ENCODE results near the gene TMEFF1.

Gene TMEFF1

GRCh38 chr9:100597236-100597635 is 124.3 kb downstream of the TMEFF1 start:
- H3K9me2 ChIP-seq (replicated peaks; ENCODE audit: insufficient read depth, low read length): no peaks in the 10 kb centered on the region
- no peak overlapping the region for H3K4me2 ChIP-seq (ENCODE audit: low read depth, low read length, poor library complexity, severe bottlenecking)
- H2AFZ ChIP-seq (ENCODE audit: low read depth, low read length, severe bottlenecking): no peak overlapping the region
- no peak overlapping the region for H3K9ac ChIP-seq (ENCODE audit: low read length)
- no peaks in the 10 kb centered on the region for H3K79me2 ChIP-seq (ENCODE audit: insufficient read depth, low read length)
- no peaks in the 10 kb centered on the region for H3K9me3 ChIP-seq (ENCODE audit: insufficient read depth, low read length)
- H3F3A ChIP-seq (ENCODE audit: insufficient read depth): no peaks in the 10 kb centered on the region
- TF ChIP-seq EZH2phosphoT487 (conservative IDR thresholded peaks at IDR 0.05; ENCODE audit: low read length) (no peak), CTCF (IDR thresholded peaks at IDR 0.05; ENCODE audit: insufficient read depth, low read length, poor library complexity, severe bottlenecking) (no peak)
- H3K4me3 ChIP-seq (ENCODE audit: insufficient read depth, low read length, poor library complexity, severe bottlenecking): no peak overlapping the region
- H3K27ac ChIP-seq (ENCODE audit: low read depth, low read length): no peak overlapping the region
- no peaks in the 10 kb centered on the region for H4K20me1 ChIP-seq (ENCODE audit: low read depth, low read length)
- H3K36me3 ChIP-seq (ENCODE audit: low read length): no peaks in the 10 kb centered on the region
- H3K27me3 ChIP-seq (ENCODE audit: low read length): no peaks in the 10 kb centered on the region

- no peaks in the 10 kb centered on the region for H3K9me3 ChIP-seq (ENCODE audit: insufficient read depth, low read length)
- H3K27me3 ChIP-seq (ENCODE audit: low read length): no peaks in the 10 kb centered on the region
- peak overlapping the region; percentile 70 for H3K4me2 ChIP-seq (ENCODE audit: low read depth, low read length, poor library complexity, severe bottlenecking)
- peak overlapping the region; percentile 48 for H3K9ac ChIP-seq (ENCODE audit: low read length)
- H3K4me3 ChIP-seq (ENCODE audit: insufficient read depth, low read length, poor library complexity, severe bottlenecking): peak overlapping the region; percentile 47
- no peaks in the 10 kb centered on the region for H3K79me2 ChIP-seq (ENCODE audit: insufficient read depth, low read length)
- no peaks in the 10 kb centered on the region for H3F3A ChIP-seq (ENCODE audit: insufficient read depth)
- TF ChIP-seq CTCF (IDR thresholded peaks at IDR 0.05; ENCODE audit: insufficient read depth, low read length, poor library complexity, severe bottlenecking): no peak
- TF ChIP-seq EZH2phosphoT487 (conservative IDR thresholded peaks at IDR 0.05; ENCODE audit: low read length): no peak
- H2AFZ ChIP-seq (ENCODE audit: low read depth, low read length, severe bottlenecking): peak overlapping the region; percentile 90
- no peaks in the 10 kb centered on the region for H4K20me1 ChIP-seq (ENCODE audit: low read depth, low read length)
- no peaks in the 10 kb centered on the region for H3K36me3 ChIP-seq (ENCODE audit: low read length)
- no peaks in the 10 kb centered on the region for H3K9me2 ChIP-seq (replicated peaks; ENCODE audit: insufficient read depth, low read length)
- H3K27ac ChIP-seq (ENCODE audit: low read depth, low read length): no peak overlapping the region
These were observed 125.7 kb downstream of the TMEFF1 start for GRCh38 chr9:100598641-100599145.

- no peak overlapping the region for H2AFZ ChIP-seq (ENCODE audit: low read depth, low read length, severe bottlenecking)
- TF ChIP-seq CTCF (IDR thresholded peaks at IDR 0.05; ENCODE audit: insufficient read depth, low read length, poor library complexity, severe bottlenecking) (no peak), EZH2phosphoT487 (conservative IDR thresholded peaks at IDR 0.05; ENCODE audit: low read length) (no peak)
These were observed 127.7 kb downstream of the TMEFF1 start for GRCh38 chr9:100600521-100601079.

More at GRCh38 chr9:100600521-100601079, 127.7 kb downstream of the TMEFF1 start:
- no peaks in the 10 kb centered on the region for H3K79me2 ChIP-seq (ENCODE audit: insufficient read depth, low read length)
- no peaks in the 10 kb centered on the region for H3K9me2 ChIP-seq (replicated peaks; ENCODE audit: insufficient read depth, low read length)
- H3K9ac ChIP-seq (ENCODE audit: low read length): no peak overlapping the region
- no peaks in the 10 kb centered on the region for H3K36me3 ChIP-seq (ENCODE audit: low read length)
- no peak overlapping the region for H3K4me3 ChIP-seq (ENCODE audit: insufficient read depth, low read length, poor library complexity, severe bottlenecking)
- H3K27me3 ChIP-seq (ENCODE audit: low read length): no peaks in the 10 kb centered on the region
- no peak overlapping the region for H3K4me2 ChIP-seq (ENCODE audit: low read depth, low read length, poor library complexity, severe bottlenecking)
- no peaks in the 10 kb centered on the region for H3K9me3 ChIP-seq (ENCODE audit: insufficient read depth, low read length)
- no peaks in the 10 kb centered on the region for H4K20me1 ChIP-seq (ENCODE audit: low read depth, low read length)
- H3F3A ChIP-seq (ENCODE audit: insufficient read depth): no peaks in the 10 kb centered on the region
- H3K27ac ChIP-seq (ENCODE audit: low read depth, low read length): no peak overlapping the region

All from SU-DHL-6 (cell line).